ENCODE data around the gene SCRT2. TPM values are rescaled to one million over a fixed set of nuclear protein-coding genes. Genes with fewer than 3 reads are reported as not detected.
A peak's percentile ranks its signal among the peaks of the same experiment; 100 is the strongest.

Gene SCRT2
- total and polyA plus RNA-seq, 10 donors, result 0.09 TPM; not detected in 9

DNA sequence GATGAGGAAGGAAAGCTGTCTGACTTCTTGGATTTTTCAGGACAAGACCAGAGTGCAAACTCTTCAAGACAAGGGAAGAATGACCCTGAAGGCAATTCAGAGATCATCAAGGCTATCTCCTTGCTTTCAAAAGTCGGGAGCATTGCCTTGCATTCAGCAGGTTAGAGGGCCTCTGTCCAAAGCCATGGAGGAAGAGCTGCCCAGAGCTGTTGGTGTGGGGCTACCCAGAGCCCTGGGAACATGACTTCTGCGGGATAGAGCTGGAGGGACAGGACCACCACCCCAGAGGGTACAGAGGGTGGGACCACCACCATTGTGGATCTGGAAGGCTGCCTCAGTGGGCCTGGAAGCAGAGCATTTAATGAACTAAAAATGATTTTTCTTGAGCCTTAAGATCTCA lies 17.4 kb downstream of the SCRT2 start:
- Histone ChIP-seq H3K9me3 (no peaks in the 10 kb centered on the region), H3K27me3 (replicated peaks in 1 of 7) (peaks cover 0 to 65% (median 20%) of the 10 kb centered on the region in 7 donors), H3K4me1 (peaks cover 4 to 60% (median 13%) of the 10 kb centered on the region in 6 donors), H3K27ac (no peak overlapping the region), H3K4me3 (no peak overlapping the region), H3K36me3 (no peaks in the 10 kb centered on the region)
- TF ChIP-seq, protein P1, sequence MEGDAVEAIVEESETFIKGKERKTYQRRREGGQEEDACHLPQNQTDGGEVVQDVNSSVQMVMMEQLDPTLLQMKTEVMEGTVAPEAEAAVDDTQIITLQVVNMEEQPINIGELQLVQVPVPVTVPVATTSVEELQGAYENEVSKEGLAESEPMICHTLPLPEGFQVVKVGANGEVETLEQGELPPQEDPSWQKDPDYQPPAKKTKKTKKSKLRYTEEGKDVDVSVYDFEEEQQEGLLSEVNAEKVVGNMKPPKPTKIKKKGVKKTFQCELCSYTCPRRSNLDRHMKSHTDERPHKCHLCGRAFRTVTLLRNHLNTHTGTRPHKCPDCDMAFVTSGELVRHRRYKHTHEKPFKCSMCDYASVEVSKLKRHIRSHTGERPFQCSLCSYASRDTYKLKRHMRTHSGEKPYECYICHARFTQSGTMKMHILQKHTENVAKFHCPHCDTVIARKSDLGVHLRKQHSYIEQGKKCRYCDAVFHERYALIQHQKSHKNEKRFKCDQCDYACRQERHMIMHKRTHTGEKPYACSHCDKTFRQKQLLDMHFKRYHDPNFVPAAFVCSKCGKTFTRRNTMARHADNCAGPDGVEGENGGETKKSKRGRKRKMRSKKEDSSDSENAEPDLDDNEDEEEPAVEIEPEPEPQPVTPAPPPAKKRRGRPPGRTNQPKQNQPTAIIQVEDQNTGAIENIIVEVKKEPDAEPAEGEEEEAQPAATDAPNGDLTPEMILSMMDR (IDR thresholded peaks at IDR 0.05 in 8 of 11, conservative IDR thresholded peaks at IDR 0.05 in 3 of 11), result no peak
- intact Hi-C loops (cut with DNase I; ENCODE audit: low total_unique reads), result no loop called here
- DNase-seq, result no peak
- 53 to 78% (median 65%) methylated on average over 2 of the region's 2 CpGs for WGBS, 5 donors

DNA sequence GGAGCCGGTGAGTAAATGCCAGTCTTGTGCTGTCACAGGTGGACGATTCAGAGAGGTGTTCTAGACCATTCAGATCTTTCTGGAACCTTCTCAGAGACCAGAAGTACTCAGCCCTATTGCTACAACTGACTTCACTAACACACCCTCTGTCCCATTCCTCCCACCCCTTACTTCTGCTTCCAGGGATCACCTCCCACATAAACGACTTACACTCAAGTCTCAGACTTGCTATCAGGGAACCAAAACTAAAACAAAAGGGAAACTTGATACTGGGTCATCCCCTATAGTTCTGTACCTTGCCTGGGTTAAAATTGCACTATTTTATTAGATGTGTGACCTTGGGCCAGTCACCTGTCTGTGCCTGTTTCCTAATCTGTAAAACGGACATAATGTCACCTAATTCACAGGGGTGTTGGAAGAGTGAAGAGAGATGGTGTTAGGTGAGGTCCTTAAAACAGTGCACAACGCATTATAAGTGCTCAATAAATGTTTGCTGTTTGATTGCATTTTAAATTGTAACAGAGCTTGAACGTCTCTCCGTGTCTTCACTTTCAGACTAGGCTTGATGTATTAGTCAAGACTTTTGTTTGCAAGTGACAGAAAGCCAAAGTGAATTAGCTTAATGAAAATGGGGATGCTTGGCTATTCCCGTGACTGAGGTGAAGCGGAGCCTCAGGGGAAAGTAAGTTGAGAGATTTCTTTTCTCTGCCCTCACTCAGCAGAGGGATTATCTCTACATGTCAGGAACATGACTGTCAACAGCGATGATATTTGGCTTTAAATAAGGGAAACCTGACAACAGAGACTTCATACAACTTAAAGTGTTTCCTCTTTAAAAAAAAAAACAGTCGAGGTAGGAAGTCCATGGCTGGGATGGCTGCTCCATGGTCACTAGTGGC lies 19.6 kb downstream of the SCRT2 start:
- H3K4me1 ChIP-seq, result peaks cover 13 to 57% (median 30%) of the 10 kb centered on the region in 6 donors
- H3K9me3 ChIP-seq, result no peaks in the 10 kb centered on the region
- intact Hi-C loops (cut with DNase I; ENCODE audit: low total_unique reads), result no loop called here
- no peaks in the 10 kb centered on the region for H3K36me3 ChIP-seq
- TF ChIP-seq POLR2A (IDR thresholded peaks at IDR 0.05), result no peak
- TF ChIP-seq, protein P1 (IDR thresholded peaks at IDR 0.05 in 8 of 11, conservative IDR thresholded peaks at IDR 0.05 in 3 of 11), result no peak
- no peak for TF ChIP-seq POLR2AphosphoS5 (IDR thresholded peaks at IDR 0.05)
- H3K27ac ChIP-seq, result no peak overlapping the region
- H3K4me3 ChIP-seq, result no peak overlapping the region
- H3K27me3 ChIP-seq (replicated peaks in 1 of 7), result peaks cover 0 to 52% (median 0%) of the 10 kb centered on the region in 7 donors
- no peak for DNase-seq
- WGBS, 5 donors, result 71 to 81% (median 77%) methylated on average over 11 of the region's 11 CpGs

DNA sequence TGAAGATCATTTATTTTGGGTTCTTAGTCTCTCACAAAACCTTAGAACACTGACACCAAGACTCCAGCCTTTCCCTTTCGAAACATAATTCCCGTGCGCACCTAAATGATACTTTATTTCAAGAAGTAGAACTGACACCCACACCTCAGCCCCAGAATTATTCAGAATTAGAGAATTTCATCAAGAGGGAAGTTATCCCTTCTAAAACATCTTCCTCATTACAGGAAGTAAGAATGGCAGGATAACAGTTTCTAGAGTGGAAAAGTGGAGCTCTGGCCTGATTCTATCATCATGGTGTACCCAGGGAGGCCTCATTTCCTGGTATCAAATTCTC lies 21.2 kb downstream of the SCRT2 start:
- Histone ChIP-seq H3K9me3 (no peaks in the 10 kb centered on the region), H3K4me1 (peaks cover 13 to 50% (median 28%) of the 10 kb centered on the region in 6 donors), H3K36me3 (peaks cover 0 to 15% (median 0%) of the 10 kb centered on the region in 6 donors), H3K27me3 (replicated peaks in 1 of 7) (peaks cover 0 to 36% (median 0%) of the 10 kb centered on the region in 7 donors), H3K4me3 (peak overlapping the region in 1 of 8 donors; percentile 93), H3K27ac (peak overlapping the region in 3 of 8 donors; percentile 81 to 93 (median 81))
- 89 to 96% (median 92%) methylated on average over 3 of the region's 3 CpGs for WGBS, 5 donors
- TF ChIP-seq, protein P1 (IDR thresholded peaks at IDR 0.05 in 8 of 11, conservative IDR thresholded peaks at IDR 0.05 in 3 of 11), result no peak
- TF ChIP-seq POLR2AphosphoS5 (IDR thresholded peaks at IDR 0.05) (no peak), POLR2A (IDR thresholded peaks at IDR 0.05) (no peak)
- intact Hi-C loops (cut with DNase I; ENCODE audit: low total_unique reads), result no loop called here
- no peak for DNase-seq

All from spleen (tissue), 11 donors.